Gastrocnemius medialis (tissue), 4 donors: Measurements from ENCODE around the gene HYAL3. TPM values are rescaled to one million over a fixed set of nuclear protein-coding genes. Genes with fewer than 3 reads are reported as not detected.

Experiments
- ATAC-seq, 2 donors: fragments of 150-250 bp; one replicate each; pipeline ENCODE4 v1.9.1; 2016
- DNase-seq, 2 donors: peaks; one replicate each; pipeline ENCODE4 v3.0.0-alpha.2; 2019
- H3K27ac ChIP-seq, 4 donors: fragments of 200-600 bp; sonication (generic); 1 replicate in 1 of 4; 2 replicates in 3 of 4; pipeline ENCODE4 v1.5.1; 2016 to 2018; ENCODE audit warnings: mild to moderate bottlenecking in 2 of 4, moderate library complexity in 1 of 4
- H3K27me3 ChIP-seq, 3 donors: fragments of 200-600 bp; sonication (generic) in 2 of 3; 1 replicate in 1 of 3; 2 replicates in 2 of 3; pipeline versions ENCODE4 v1.5.1 to v1.6.0; 2016 to 2019; ENCODE audit warnings: mild to moderate bottlenecking in 1 of 3, moderate library complexity in 1 of 3
- H3K36me3 ChIP-seq, 2 donors: fragments of 200-600 bp; sonication (generic) in 1 of 2; one replicate each; pipeline ENCODE4 v1.5.1; 2017 to 2018
- H3K4me1 ChIP-seq, 2 donors: fragments of 200-600 bp; sonication (generic) in 1 of 2; one replicate each; pipeline ENCODE4 v1.5.1; 2016 to 2017; ENCODE audit warnings: mild to moderate bottlenecking in 2 of 2
- H3K4me3 ChIP-seq, 4 donors: fragments of 200-600 bp; sonication (generic) in 3 of 4; 1 replicate in 1 of 4; 2 replicates in 3 of 4; pipeline ENCODE4 v1.5.1; 2016 to 2019; ENCODE audit warnings: mild to moderate bottlenecking in 2 of 4
- H3K9me3 ChIP-seq, 3 donors: fragments of 200-600 bp; sonication (generic) in 2 of 3; 1 replicate in 1 of 3; 2 replicates in 2 of 3; pipeline ENCODE4 v1.5.1; 2016 to 2019
- CTCF ChIP-seq, 5 experiments: fragments of 450-650 bp in 3 of 5; fragments of 200-600 bp in 2 of 5; sonication (generic) in 2 of 5; IDR thresholded peaks in 4 of 5; conservative IDR thresholded peaks in 1 of 5; 1 replicate in 4 of 5; 2 replicates in 1 of 5; pipeline ENCODE4 v1.5.1; 2016 to 2019; ENCODE audit warnings: antibody characterized with exemption in 5 of 5, mild to moderate bottlenecking in 3 of 5, moderate library complexity in 3 of 5
- POLR2A ChIP-seq, 2 donors: fragments of 450-650 bp; IDR thresholded peaks; one replicate each; pipeline ENCODE4 v1.6.1; 2017; ENCODE audit warnings: antibody characterized with exemption in 2 of 2, mild to moderate bottlenecking in 2 of 2, moderate library complexity in 2 of 2
- in situ Hi-C, 4 donors: fragments of 200-750 bp; cut with MboI; loops; one replicate each; pipeline versions ENCODE4 v1.15.0 to v1.8.0; 2017; ENCODE audit warnings: low sequenced_read_pairs in 4 of 4
- intact Hi-C: fragments of 100-400 bp; cut with DNase I; formaldehyde crosslinking; loops from one replicate; pipeline ENCODE4 v1.15.1; 2023; ENCODE audit warnings: low total_unique reads
- total RNA-seq, 4 donors: library from RNA; depleted of rRNA; stranded (reverse); fragments of >200 nt; gene quantifications; one replicate each; pipeline versions ENCODE4 v1.1.0 to v1.2.3, GENCODE V29; 2016

The HYAL3 gene
- total RNA-seq, 4 donors from 2014 or later = 1.1 to 2.3 (median 1.2) TPM; not detected in 1

DNA sequence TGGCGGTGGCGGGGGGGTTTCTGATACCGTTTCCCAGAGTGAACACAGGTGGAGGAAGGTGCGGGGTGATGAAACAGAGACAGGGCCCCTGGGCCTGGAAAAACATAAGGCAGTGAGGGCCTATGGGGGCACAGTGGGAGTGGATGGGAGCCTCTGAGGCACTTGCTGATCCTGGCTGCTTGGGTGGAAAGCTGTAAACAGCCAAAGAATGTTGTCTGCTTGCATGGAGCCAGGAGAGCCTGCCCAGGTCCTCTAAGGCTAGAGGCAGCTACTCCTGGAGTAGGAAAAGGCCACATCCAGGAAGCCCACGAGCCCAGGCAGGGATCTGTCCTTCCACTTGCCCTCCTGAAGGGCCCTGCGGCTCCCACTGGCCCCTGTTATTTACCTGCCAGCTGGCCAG lies 33.2 kb downstream of the HYAL3 start:
- ATAC-seq = no peak
- Histone ChIP-seq H3K9me3 (no peaks in the 10 kb centered on the region), H3K36me3 (no peaks in the 10 kb centered on the region), H3K27me3 (no peaks in the 10 kb centered on the region), H3K4me3 (no peak overlapping the region), H3K4me1 (peaks cover 33 to 72% of the 10 kb centered on the region in 2 donors), H3K27ac (peak overlapping the region; percentile 71 to 90 (median 82))
- no peak for DNase-seq
- TF ChIP-seq POLR2A (IDR thresholded peaks at IDR 0.05) (no peak), CTCF (IDR thresholded peaks at IDR 0.05 in 4 of 5, conservative IDR thresholded peaks at IDR 0.05 in 1 of 5) (no peak)
- in situ Hi-C loops = no loop called here
- intact Hi-C loops = no loop called here

GRCh38 chr3:50265571-50265970 lies 33.6 kb downstream of the HYAL3 start:
- TF ChIP-seq POLR2A (IDR thresholded peaks at IDR 0.05) = no peak
- no peak for TF ChIP-seq CTCF (IDR thresholded peaks at IDR 0.05 in 4 of 5, conservative IDR thresholded peaks at IDR 0.05 in 1 of 5)
- no peak overlapping the region for H3K4me3 ChIP-seq
- intact Hi-C loops = no loop called here

DNA sequence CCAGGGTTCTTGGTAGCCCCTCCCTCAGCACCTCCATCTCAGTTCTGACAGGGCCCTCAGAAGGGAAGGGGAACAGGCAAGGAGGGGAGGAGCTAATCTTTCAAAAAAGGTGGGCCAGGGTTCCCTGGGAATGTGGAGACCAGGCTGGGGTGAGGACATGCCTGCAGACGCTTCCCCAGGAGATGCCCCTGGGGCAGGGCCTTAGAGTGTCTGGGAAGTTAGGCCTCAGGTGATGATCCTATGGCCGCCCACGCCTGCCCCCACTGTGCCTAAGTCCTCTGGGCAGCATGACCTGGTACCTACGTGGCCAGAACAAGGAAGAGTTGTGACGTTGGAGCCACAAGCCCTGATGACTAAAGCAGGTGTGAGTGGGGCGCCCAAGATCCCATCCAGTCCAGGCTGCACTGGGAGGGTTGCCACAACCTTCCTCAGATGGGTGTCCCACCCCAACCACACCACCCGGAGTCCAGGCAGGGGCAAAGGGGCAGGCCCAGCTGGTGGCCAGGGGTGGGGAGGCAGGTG lies 34.2 kb downstream of the HYAL3 start:
- no peak for ATAC-seq
- in situ Hi-C loops (no loop called here), intact Hi-C loops (no loop called here)
- no peak for TF ChIP-seq CTCF (IDR thresholded peaks at IDR 0.05 in 4 of 5, conservative IDR thresholded peaks at IDR 0.05 in 1 of 5)
- TF ChIP-seq POLR2A (IDR thresholded peaks at IDR 0.05) = no peak
- Histone ChIP-seq H3K27me3 (no peaks in the 10 kb centered on the region), H3K27ac (peak overlapping the region; percentile 71 to 90 (median 82)), H3K9me3 (no peaks in the 10 kb centered on the region), H3K4me1 (peaks cover 39 to 73% of the 10 kb centered on the region in 2 donors), H3K4me3 (no peak overlapping the region), H3K36me3 (no peaks in the 10 kb centered on the region)
- no peak for DNase-seq

More at GRCh38 chr3:50265571-50265970, 33.6 kb downstream of the HYAL3 start:
- Histone ChIP-seq H3K9me3 (no peaks in the 10 kb centered on the region), H3K4me1 (peaks cover 38 to 76% of the 10 kb centered on the region in 2 donors), H3K36me3 (no peaks in the 10 kb centered on the region), H3K27ac (peak overlapping the region; percentile 71 to 90 (median 82)), H3K27me3 (no peaks in the 10 kb centered on the region)
- DNase-seq (no peak), ATAC-seq (no peak)
- in situ Hi-C loops = no loop called here

- Histone ChIP-seq H3K4me3 (no peak overlapping the region), H3K9me3 (no peaks in the 10 kb centered on the region), H3K27ac (peak overlapping the region; percentile 71 to 90 (median 82)), H3K27me3 (no peaks in the 10 kb centered on the region), H3K4me1 (peaks cover 43 to 71% of the 10 kb centered on the region in 2 donors), H3K36me3 (no peaks in the 10 kb centered on the region)
- no peak for TF ChIP-seq POLR2A (IDR thresholded peaks at IDR 0.05)
- TF ChIP-seq CTCF (IDR thresholded peaks at IDR 0.05 in 4 of 5, conservative IDR thresholded peaks at IDR 0.05 in 1 of 5) = no peak
- in situ Hi-C loops (no loop called here), intact Hi-C loops (no loop called here)
- ATAC-seq (no peak), DNase-seq (no peak)
Observed at GRCh38 chr3:50264383-50264963, 34.7 kb downstream of the HYAL3 start.
